HUDEP-2 (cell line): ENCODE results near the gene NSMCE1.

ENCODE experiments used
- DNase-seq, 76 experiments: peaks; one replicate each; lab custom pipeline; 2025; ENCODE audit not compliant: unreplicated experiment in 76 of 76; lab: John Stamatoyannopoulos, UW

NSMCE1 gene

DNA sequence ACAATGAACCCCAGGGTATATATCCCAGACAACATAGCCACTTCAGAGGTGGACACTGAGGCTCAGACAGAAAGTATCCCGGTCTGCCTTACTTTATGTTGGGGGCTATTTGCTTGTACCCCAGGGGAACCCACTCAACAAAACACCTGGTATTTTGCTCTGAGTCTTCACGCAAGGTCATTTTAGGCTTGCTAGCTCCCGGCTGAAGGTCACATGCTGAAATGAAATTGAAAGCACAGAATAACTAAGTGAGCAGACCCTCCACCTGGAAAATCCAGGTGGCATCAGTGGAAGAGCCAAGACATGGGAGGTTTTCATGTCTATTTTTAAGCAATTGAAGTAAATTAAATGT, 69.4 kb downstream of the NSMCE1 start:
- no peak for DNase-seq

DNA sequence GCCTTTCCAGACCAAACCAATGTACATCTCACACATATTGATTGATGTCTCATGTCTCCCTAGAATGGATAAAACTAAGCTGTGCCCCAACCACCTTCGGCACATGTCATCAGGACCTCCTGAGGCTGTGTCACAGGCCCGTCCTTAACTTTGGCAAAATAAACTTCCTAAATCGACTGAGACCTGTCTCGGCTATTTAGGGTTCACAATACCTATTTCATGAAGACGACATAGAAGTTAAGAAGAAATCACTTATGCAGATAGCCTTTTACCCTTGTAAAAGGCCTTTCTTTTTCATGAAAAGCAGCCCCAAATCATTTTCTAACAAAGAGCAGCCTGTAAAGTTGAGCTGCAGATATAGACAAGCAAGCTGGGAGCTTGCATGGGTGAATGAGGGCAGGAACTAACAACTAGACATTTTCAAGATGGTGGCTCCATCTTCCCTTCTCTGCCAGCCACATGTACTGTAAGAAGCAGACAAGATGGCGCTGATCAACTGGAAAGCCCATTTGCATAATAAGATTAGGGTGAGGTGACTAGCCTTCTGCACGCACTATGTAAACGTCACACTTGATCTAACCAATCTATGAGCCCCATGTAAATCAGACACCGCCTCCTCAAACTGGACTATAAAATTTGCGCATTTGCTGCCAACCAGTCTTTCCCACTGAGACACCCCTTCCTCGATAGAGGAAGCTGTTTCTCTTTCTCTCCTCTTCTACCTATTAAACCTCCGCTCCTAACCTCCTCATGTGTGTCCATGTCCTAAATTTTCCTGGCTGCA, 69.9 kb downstream of the NSMCE1 start:
- DNase-seq = no peak

DNA sequence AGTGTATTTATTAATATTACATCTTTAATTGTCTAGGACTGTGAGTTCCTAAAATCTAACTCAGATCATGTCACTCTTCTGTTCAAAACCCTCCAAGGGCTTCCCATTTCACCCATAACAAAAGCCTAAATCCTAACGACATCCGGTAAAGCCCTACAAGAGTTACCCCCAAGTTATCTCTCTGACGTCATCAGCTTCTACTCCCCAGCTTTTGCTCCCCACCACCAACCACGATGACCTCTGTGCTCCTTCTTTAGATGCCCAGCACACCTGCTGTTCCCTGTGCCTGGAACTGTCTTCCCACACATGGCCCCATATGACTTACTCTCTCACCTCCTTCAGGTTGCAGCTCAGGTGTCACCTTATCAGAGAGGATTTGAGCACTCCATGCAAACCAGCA, 71.6 kb downstream of the NSMCE1 start:
- DNase-seq = no peak

DNA sequence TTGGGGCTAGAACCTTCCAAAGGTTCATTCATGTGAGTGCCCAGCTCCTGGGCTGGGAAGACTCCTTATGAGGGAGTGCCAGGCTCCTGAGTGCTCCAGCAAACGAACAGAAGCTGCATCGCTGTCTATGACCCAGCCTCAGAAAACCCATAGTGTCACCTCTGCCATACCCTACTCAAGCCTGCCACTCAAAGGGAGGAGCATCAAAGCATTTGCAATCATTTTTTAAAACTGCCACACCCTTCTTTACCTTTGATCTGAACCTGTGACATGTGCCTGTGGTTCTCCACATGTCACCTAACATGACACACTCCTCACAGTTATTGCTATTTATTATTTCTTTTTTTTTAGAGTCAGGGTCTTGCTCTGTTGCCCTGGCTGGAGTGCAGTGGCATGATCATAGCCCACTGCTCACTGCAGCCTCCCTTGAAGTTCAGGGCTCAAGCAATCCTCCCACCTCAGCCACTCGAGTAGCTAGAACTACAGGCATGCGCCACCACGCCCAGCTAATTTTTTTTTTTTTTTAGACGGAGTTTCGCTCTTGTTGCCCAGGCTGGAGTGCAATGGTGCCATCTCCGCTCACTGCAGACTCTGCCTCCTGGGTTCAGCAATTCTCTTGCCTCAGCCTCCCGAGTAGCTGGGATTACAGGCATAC, 72.5 kb downstream of the NSMCE1 start:
- DNase-seq = no peak

DNA sequence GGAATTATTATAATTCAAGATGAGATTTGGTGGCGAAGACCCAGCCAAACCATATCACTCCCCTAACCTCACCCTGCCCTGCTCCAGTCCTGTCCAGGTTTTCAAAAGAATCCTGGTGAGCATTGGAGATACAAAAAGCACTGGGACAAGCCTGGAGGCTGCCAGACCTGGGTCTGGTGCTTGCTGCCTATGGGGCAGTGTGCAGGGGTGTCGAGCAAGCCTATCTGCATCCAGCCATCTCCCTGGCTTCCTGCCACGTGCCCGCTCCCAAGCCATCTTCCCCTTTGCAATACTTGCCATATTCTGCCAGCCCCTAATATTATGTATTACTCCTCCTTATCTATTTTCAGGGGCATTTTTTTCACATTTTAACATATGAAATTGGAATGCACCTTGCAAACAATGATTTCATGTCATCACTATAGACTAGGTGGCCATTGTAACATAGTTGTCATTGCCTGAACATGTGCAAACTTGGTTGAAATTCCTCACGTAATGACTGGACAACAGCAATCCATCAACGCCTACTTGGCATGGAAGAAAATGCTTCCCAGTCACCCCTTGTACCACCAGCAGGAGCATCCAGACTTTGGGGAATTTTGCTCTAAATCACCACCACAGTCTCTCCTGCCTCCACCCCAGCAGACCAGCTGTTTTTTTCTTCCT, 73.4 kb downstream of the NSMCE1 start:
- peak in 13 of 76 experiments; percentile 1 to 33 (median 9) for DNase-seq

DNA sequence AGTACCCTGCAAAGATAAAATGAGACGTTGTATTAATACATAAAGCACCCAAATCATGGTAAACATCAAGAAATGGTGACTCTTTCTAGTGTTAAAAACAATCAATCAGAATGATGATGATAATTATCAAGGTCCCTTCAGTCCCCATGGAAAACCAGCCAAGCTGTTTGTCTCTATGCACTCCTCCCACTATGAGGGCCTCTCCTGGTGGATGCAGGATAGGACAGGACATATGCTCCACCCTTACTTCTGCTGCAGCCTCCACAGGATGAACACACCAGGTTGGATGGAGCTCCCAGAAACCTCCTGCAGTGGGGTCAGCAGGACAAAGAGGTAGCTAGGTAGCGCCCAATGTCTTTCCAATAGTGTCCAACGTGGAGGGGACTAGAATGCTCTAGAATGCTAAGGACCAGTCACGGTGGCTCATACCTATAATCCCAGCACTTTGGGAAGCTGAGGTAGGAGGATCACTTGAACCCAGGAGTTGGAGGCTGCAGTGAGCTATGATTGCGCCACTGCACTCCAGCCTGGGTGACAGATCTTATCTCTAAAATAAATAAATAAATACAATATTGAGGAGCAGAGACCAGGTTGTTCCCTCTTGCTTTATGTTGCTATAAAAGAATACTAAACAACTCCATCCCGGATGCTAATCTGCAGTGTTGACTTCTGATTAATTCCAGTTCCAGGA, 75.1 kb downstream of the NSMCE1 start:
- no peak for DNase-seq

DNA sequence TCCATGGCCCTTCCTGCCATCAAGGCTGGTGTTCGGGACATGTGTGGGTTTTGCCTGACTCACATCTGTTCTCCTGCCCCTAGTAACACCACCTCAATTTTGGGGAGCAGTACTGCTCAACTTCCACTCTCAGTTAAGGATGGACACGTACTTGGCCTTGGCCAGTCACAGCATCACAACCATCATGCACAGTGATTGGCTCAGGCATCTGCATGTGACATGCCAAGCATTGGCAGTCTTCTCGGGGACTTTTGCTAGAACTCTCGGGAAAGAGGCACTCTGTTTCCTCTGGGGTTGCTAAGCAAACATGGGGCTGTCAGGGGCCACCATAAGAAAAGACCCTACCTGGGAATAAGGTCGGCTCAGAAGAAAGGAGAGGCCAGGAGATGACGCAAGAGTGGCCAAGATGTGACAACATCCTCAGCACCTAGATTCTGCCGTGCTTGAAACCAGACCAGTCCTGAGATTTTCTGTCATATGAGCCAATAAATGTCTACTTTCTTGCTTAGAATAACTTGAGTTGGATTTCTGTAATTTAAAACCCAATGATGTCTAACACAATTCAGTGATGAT, 77.1 kb downstream of the NSMCE1 start:
- no peak for DNase-seq

DNA sequence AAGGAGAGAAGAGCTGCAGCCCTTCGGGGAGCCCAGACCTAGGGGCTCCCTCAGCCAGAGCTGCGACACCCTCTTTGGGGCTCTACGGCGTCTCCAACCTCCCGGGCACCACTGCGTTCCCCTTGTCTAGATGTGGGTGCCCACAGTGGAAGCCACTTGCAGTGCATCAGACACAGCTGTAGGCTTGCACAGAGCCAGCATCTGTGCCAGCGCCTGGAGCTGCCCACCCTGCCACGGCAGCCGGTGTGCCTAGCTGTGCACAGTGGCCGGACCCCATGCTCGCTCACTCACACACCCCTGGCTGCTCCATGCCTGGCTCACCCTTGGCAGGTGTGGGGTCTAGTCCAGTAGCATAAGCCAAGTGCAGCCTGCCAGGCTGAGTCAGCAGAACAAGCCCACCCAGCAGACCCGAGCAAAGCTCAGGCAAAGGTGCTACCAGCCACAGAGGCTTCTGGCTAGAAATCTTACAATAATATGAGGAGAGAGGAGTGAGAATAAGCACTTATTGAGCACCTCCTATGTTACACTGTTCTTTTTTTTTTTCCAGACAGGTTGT, 78.2 kb downstream of the NSMCE1 start:
- DNase-seq = no peak

DNA sequence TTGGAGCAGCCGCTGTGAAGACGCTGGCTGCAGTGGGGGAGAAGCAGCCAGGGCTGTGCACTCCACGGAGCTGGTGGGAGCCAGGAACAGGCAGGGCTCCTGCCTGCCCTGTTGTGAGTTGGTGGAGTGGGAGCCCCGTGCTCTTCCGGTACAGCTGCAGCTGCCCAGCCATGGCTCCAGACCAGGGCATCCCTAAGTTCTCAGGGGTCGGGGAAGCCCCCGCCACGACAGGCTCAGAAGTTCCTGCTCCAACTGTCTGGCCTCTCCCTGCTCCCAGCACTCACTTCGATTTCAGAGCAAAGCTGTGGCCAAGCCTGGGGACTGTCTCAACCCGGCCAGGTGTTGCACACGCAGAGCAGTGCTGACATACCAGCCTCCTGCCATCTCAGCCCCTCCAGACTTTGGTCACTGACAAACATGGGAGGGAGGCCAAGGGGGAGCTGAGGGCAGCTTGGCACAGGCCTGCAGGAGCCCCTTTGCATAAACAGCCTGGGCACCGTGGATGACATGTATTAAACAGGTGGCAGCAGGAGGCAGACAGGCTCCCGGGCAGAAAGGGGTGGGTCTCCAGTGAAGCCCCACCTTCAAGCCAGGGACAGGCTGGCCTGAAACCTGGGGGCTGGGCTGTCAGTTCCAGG, 79.1 kb downstream of the NSMCE1 start:
- no peak for DNase-seq

DNA sequence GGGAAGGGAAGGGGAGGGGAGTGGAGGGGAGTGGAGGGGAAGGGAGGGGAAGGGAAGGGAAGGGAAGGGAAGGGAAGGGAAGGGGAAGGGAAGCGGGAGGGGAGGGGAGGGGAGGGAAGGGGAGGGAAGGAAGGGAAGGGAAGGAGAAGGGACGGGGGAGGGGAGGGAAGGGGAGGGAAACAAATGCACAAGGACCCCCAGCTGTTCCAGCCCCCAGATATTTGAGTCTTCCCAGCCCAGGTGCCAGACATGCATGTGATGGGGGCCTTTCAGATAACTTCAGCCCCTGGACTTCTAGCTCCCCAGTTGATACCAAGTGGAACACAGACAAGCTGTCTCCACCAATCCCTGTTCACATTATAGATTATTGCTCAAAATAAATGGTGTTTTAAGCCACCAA, 79.9 kb downstream of the NSMCE1 start:
- no peak for DNase-seq

DNA sequence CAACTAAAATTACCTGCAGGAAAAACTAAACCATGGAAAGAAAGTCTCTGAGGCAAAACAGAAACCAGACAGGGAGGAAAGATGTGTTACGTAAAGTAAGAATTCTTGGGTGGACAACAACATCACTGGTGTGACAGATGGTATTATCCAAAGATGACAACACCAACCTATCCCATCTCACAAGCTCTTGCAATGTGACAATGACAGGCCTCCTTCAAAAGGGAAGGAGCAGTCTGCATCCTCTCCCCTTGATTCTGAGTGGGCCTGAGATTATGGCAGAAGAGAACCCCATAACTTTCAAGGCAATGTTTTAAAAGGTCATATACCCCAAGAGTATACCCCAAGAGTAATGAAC, 82.8 kb downstream of the NSMCE1 start:
- DNase-seq = no peak

DNA sequence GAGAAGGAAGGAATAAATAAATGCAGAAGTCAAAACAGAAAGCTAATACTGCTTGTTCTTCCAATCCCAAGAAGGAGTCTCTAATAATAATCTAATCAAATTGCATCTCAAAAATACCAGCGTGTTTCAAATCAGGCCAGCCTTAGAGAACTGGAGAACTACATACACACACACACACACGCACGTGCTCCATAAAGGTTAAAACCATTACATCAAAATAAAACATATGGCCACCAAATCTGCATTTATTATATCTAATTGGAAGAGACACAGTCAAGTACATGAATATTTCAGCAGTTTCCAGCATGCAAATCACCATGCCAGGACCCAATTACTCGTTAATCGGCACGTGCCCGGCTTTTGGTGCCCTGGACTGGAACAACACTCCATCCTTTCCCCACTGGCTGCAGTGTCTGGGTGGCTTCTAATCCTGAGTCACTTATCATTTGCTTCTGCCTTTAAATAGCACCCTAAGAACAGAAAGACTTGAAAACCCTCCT, 85.6 kb downstream of the NSMCE1 start:
- no peak for DNase-seq

DNA sequence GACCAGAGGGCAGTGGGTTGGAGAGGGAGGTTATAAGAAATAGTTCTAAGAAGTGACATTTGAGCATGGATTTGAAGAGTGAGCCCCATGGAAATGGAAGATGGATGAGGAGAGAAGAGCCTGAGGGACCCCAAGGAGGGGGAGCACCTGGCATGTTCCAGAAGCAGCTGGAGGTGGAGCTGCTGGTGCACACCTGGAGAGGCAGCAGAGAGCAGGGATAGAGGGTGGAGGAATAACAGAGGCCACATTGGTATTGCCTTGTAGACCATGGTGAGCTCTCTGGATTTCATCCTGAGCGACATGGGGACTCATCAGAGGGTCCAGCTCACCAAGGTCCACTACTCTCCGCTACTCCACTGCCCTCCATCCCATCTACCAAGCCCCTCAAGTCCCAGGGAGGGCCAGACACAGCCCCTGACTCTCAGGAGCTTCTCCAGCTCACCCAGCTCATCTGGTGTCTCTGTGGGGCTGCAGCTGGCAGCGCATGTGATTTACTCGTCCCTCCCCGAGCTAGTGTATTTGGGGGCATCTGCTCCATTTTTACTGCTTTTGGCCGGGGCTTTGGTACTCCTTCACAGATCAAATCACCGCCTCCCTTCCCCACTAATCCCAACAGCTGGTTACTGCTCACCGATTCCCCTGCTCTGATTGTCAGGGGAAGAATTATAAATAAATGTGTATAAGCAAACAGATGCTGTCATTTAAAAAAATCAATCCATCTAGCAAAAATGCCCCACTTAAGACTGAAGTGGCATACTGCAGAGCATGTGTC, 87.4 kb downstream of the NSMCE1 start:
- no peak for DNase-seq

DNA sequence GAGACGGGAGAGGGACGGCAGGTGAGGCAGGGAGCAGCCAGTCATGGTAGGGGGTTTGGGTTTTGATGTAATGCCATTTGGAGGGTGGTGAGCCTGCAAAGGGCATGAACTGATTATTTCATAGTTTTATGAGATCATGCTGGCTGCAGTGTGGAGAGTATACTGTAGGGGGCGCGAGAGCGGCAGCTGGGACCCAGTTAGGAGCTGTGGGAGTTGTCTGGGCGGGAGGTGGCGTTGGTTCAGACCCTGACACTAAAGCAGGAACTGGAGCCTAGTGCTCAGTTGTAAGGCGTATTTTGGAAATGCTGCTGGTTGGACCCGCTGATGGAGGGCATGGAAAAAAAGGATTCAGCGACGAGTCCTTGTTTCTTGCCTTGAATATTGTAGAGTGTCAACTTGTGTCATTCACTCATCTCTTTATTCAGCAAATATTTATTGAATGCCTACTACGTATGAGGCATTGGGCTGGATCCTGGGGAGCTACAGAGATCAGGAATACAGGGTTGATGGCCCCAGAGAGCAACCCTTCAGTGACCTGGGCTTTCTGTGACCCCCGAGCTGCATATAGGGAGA, 89.0 kb downstream of the NSMCE1 start:
- peak in 70 of 76 experiments; percentile 10 to 90 (median 70) for DNase-seq

DNA sequence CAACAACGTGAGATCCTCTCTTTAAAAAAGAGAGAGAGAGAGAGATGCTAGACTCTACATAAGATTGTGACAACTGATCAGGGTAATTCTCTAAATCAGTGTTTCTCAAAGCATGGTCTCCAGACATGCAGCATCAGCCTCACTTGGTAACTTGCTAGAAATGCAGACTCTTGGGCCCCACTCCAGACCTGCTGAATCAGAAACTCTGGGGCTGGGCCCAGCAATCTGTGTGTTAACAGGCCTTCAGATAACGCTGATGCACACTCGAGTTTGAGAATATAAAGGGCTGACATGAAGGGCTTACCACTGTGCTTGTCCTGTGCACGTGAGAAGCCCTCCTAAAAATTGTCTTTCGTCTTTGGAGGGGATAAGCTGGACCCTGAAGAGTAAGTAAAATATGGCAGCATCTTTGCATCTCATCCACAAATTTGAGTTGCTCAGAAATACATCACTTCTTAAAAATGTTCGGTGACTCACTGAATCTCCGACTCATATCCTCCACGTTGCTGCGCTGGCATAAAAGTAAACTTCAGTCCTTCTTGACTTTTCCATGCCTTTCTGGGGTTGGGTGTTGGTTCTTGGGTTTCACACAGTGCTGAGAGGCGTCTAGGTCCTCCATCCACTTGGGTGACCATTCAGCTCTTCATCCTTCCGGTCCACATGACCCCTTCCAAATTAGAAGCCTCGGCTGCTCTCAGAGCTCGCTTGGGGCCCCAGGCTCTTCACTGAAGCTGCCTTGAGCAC, 91.4 kb downstream of the NSMCE1 start:
- DNase-seq = no peak

DNA sequence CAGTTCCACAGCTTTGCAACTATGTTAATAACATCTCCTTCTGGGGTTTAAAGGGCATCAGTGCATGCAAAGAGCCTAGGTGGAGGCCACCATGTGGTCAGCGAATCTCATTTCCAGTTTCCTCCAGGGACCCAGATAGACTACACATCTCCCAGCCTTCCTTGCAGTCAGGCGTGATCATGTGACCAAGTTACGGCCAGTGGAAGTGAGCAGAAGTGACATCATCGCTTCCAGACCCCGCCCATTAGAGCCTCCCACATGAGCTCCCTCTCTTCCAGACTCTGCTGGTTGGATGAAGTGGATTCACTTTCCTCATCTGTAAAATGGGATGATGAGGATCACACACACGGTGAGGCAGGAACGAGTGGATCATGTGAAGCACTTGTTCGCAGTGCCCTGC, 92.7 kb downstream of the NSMCE1 start:
- no peak for DNase-seq
